ENCODE measurements around the gene NDST3. TPM values are rescaled to one million over a fixed set of nuclear protein-coding genes. Genes with fewer than 3 reads are reported as not detected.

Gene NDST3
- total and polyA plus RNA-seq, 2 donors from 2014 or later, result 0.09 to 0.22 TPM

- Histone ChIP-seq H3K36me3 (ENCODE audit: control insufficient read depth in 2 of 3, insufficient read depth in 3 of 3, low read length in 3 of 3) (no peaks in the 10 kb centered on the region), H3K27ac (ENCODE audit: low read depth in 2 of 2, low read length in 2 of 2) (no peak overlapping the region), H3K27me3 (ENCODE audit: control insufficient read depth, insufficient read depth, low read length) (no peaks in the 10 kb centered on the region), H3K9ac (ENCODE audit: low read length in 3 of 3) (no peak overlapping the region), H3K9me3 (ENCODE audit: control insufficient read depth in 2 of 3, insufficient read depth in 1 of 3, low read length in 3 of 3) (no peaks in the 10 kb centered on the region), H3K4me1 (ENCODE audit: control insufficient read depth in 2 of 3, insufficient read depth in 2 of 3, low read depth in 1 of 3, low read length in 3 of 3) (no peaks in the 10 kb centered on the region), H3K4me3 (ENCODE audit: low read length in 3 of 3) (no peak overlapping the region)
- no peak for DNase-seq
- intact Hi-C loops (cut with DNase I), result no loop called here
- no peak for TF ChIP-seq CTCF (IDR thresholded peaks at IDR 0.05; ENCODE audit: borderline replicate concordance, extremely low read depth, insufficient read depth)
- FAIRE-seq, result no peak
Observed at GRCh38 chr4:118254368-118254767, 220.1 kb downstream of the NDST3 start.

- FAIRE-seq, result no peak
- intact Hi-C loops (cut with DNase I), result no loop called here
- no peaks in the 10 kb centered on the region for H3K27me3 ChIP-seq (ENCODE audit: control insufficient read depth, insufficient read depth, low read length)
- no peaks in the 10 kb centered on the region for H3K4me1 ChIP-seq (ENCODE audit: control insufficient read depth in 2 of 3, insufficient read depth in 2 of 3, low read depth in 1 of 3, low read length in 3 of 3)
- H3K9me3 ChIP-seq (ENCODE audit: control insufficient read depth in 2 of 3, insufficient read depth in 1 of 3, low read length in 3 of 3), result no peaks in the 10 kb centered on the region
- peak in 3 of 5 donors; percentile 22 to 53 (median 52) for DNase-seq
- no peak overlapping the region for H3K27ac ChIP-seq (ENCODE audit: low read depth in 2 of 2, low read length in 2 of 2)
- TF ChIP-seq CTCF (IDR thresholded peaks at IDR 0.05; ENCODE audit: borderline replicate concordance, extremely low read depth, insufficient read depth), result no peak
- H3K9ac ChIP-seq (ENCODE audit: low read length in 3 of 3), result no peak overlapping the region
- no peak overlapping the region for H3K4me3 ChIP-seq (ENCODE audit: low read length in 3 of 3)
- no peaks in the 10 kb centered on the region for H3K36me3 ChIP-seq (ENCODE audit: control insufficient read depth in 2 of 3, insufficient read depth in 3 of 3, low read length in 3 of 3)
Observed at GRCh38 chr4:118259111-118259510, 224.8 kb downstream of the NDST3 start.

- DNase-seq (no peak), FAIRE-seq (no peak)
- no peak overlapping the region for H3K27ac ChIP-seq (ENCODE audit: low read depth in 2 of 2, low read length in 2 of 2)
- TF ChIP-seq CTCF (IDR thresholded peaks at IDR 0.05; ENCODE audit: borderline replicate concordance, extremely low read depth, insufficient read depth), result no peak
- no peak overlapping the region for H3K4me3 ChIP-seq (ENCODE audit: low read length in 3 of 3)
- intact Hi-C loops (cut with DNase I), result no loop called here
- no peaks in the 10 kb centered on the region for H3K4me1 ChIP-seq (ENCODE audit: control insufficient read depth in 2 of 3, insufficient read depth in 2 of 3, low read depth in 1 of 3, low read length in 3 of 3)
- no peaks in the 10 kb centered on the region for H3K9me3 ChIP-seq (ENCODE audit: control insufficient read depth in 2 of 3, insufficient read depth in 1 of 3, low read length in 3 of 3)
- H3K27me3 ChIP-seq (ENCODE audit: control insufficient read depth, insufficient read depth, low read length), result no peaks in the 10 kb centered on the region
- no peak overlapping the region for H3K9ac ChIP-seq (ENCODE audit: low read length in 3 of 3)
- H3K36me3 ChIP-seq (ENCODE audit: control insufficient read depth in 2 of 3, insufficient read depth in 3 of 3, low read length in 3 of 3), result no peaks in the 10 kb centered on the region
Observed at GRCh38 chr4:118260309-118260708, 226.0 kb downstream of the NDST3 start.

GRCh38 chr4:118264096-118264495 lies 229.8 kb downstream of the NDST3 start:
- DNase-seq, result no peak
- H3K36me3 ChIP-seq (ENCODE audit: control insufficient read depth in 2 of 3, insufficient read depth in 3 of 3, low read length in 3 of 3), result no peaks in the 10 kb centered on the region
- H3K27ac ChIP-seq (ENCODE audit: low read depth in 2 of 2, low read length in 2 of 2), result no peak overlapping the region
- H3K4me1 ChIP-seq (ENCODE audit: control insufficient read depth in 2 of 3, insufficient read depth in 2 of 3, low read depth in 1 of 3, low read length in 3 of 3), result no peaks in the 10 kb centered on the region
- H3K9ac ChIP-seq (ENCODE audit: low read length in 3 of 3), result no peak overlapping the region
- H3K27me3 ChIP-seq (ENCODE audit: control insufficient read depth, insufficient read depth, low read length), result no peaks in the 10 kb centered on the region
- no peak overlapping the region for H3K4me3 ChIP-seq (ENCODE audit: low read length in 3 of 3)
- intact Hi-C loops (cut with DNase I), result no loop called here
- no peaks in the 10 kb centered on the region for H3K9me3 ChIP-seq (ENCODE audit: control insufficient read depth in 2 of 3, insufficient read depth in 1 of 3, low read length in 3 of 3)
- no peak for FAIRE-seq
- no peak for TF ChIP-seq CTCF (IDR thresholded peaks at IDR 0.05; ENCODE audit: borderline replicate concordance, extremely low read depth, insufficient read depth)

Measured in kidney (tissue), 14 donors.